Measurements from ENCODE around the gene STIMATE.
A peak's percentile ranks its signal among the peaks of the same experiment; 100 is the strongest.

The STIMATE gene

GRCh38 chr3:52839268-52839575 lies 58.1 kb downstream of the STIMATE start:
- no peak for DNase-seq

- DNase-seq, result no peak
Measured at GRCh38 chr3:52838561-52839267, 58.6 kb downstream of the STIMATE start.

GRCh38 chr3:52836986-52837385 lies 60.4 kb downstream of the STIMATE start:
- no peak for DNase-seq

GRCh38 chr3:52836471-52836845 lies 60.9 kb downstream of the STIMATE start:
- DNase-seq, result no peak

- no peak for DNase-seq
Measured at GRCh38 chr3:52835766-52836470, 61.4 kb downstream of the STIMATE start.

- DNase-seq, result no peak
Measured at GRCh38 chr3:52834871-52835501, 62.4 kb downstream of the STIMATE start, which contains the start of gene MUSTN1. Gene MUSTN1, minus strand, starts transcription at chr3:52835019. Its CDS starts 71 bp downstream, at chr3:52834948.

GRCh38 chr3:52833202-52833601 lies 64.1 kb downstream of the STIMATE start:
- DNase-seq, result no peak

GRCh38 chr3:52831500-52832301 lies 65.6 kb downstream of the STIMATE start:
- no peak for DNase-seq

GRCh38 chr3:52830535-52831258 lies 66.7 kb downstream of the STIMATE start, which contains the start of gene ITIH4:
Gene ITIH4, minus strand, starts transcription at chr3:52830672. Its CDS starts 30 bp downstream, at chr3:52830642.
- no peak for DNase-seq

GRCh38 chr3:52829906-52830463 lies 67.4 kb downstream of the STIMATE start:
- DNase-seq, result no peak

GRCh38 chr3:52829482-52829881 lies 67.9 kb downstream of the STIMATE start:
- no peak for DNase-seq

- no peak for DNase-seq
Measured at GRCh38 chr3:52827866-52828376, 69.4 kb downstream of the STIMATE start.

- no peak for DNase-seq
Measured at GRCh38 chr3:52827441-52827840, 69.9 kb downstream of the STIMATE start.

- DNase-seq, result no peak
Measured at GRCh38 chr3:52824037-52824436, 73.3 kb downstream of the STIMATE start.

- DNase-seq, result no peak
Measured at GRCh38 chr3:52822363-52822762, 75.0 kb downstream of the STIMATE start.

- peak in 1 of 2 experiments; percentile 17 for DNase-seq
Measured at GRCh38 chr3:52820736-52821135, 76.6 kb downstream of the STIMATE start.

- DNase-seq, result no peak
Measured at GRCh38 chr3:52819936-52820335, 77.4 kb downstream of the STIMATE start.

GRCh38 chr3:52817860-52818259 lies 79.5 kb downstream of the STIMATE start:
- DNase-seq, result no peak

- DNase-seq, result no peak
Measured at GRCh38 chr3:52817221-52817620, 80.1 kb downstream of the STIMATE start.

GRCh38 chr3:52816654-52817053 lies 80.7 kb downstream of the STIMATE start:
- DNase-seq, result no peak

- no peak for DNase-seq
Measured at GRCh38 chr3:52816199-52816598, 81.1 kb downstream of the STIMATE start.

GRCh38 chr3:52813810-52814209 lies 83.5 kb downstream of the STIMATE start:
- no peak for DNase-seq

Measured in stimulated activated CD4-positive, alpha-beta T cell treated with anti-CD3 and anti-CD28 coated beads, Interleukin-4, amount 100 ng/mL, for 4 hours (primary cell).